ENCODE measurements around the gene ASGR2.

ASGR2 gene, protein sequence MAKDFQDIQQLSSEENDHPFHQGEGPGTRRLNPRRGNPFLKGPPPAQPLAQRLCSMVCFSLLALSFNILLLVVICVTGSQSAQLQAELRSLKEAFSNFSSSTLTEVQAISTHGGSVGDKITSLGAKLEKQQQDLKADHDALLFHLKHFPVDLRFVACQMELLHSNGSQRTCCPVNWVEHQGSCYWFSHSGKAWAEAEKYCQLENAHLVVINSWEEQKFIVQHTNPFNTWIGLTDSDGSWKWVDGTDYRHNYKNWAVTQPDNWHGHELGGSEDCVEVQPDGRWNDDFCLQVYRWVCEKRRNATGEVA

GRCh38 chr17:7114241-7114874 is at the start of gene ASGR2:
TSS of gene ASGR2 (minus strand) at chr17:7114822. CDS start at chr17:7114240, 582 bp downstream.
- TF ChIP-seq GATA3 (IDR thresholded peaks at IDR 0.05; ENCODE audit: low read depth, low read length), result no peak
- no peak for TF ChIP-seq GATA2 (IDR thresholded peaks at IDR 0.05; ENCODE audit: low read depth, low read length)

DNA sequence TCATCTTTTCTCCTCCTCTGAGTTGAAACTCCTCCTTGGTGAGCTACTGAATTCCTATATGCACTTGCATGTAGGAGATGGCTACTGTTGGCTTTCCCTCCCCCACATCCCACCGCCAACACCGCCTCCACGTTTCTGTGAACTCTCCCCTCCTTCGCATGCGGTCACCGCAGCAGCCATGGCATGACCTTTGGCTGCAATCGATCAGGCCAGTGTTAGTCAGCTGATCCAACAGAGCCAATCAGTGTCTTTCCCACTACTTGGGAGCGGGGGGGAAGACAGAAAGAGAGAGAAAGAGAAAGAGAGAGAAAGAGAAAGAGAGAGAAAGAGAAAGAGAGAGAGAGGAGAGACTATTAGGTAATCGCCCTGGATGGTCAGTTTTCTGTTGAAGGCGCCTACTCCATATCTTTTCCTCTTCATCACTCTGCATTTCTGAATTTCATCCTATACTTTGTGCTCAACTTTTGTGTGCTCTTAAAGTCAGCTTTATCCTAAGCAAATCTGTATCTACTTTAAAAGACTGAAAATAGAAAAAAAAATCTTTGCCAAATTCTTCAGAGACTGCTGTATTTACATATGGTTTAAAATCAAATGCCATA is 41.8 kb upstream of the ASGR2 start:
- TF ChIP-seq GATA3 (IDR thresholded peaks at IDR 0.05; ENCODE audit: low read depth, low read length) (no peak), GATA2 (IDR thresholded peaks at IDR 0.05; ENCODE audit: low read depth, low read length) (no peak)

DNA sequence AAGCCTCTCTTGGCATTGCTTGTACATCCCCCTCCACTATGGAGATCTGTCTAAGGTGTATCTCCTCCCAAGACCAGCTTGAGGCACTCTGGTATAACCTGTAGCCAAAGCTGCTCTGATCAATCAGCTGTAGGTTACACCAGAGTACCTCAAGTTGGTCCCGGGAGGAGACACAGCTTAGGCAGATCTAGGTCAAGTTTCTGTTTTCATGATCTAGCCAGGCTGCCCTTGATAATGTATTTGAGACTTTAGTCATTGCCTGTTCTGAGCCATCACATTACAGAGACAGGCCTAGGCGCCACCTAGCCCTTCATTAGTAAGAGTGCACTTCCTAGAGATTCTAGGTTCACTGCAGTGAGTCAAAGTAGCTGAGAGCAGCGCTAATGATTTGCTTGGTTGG is 33.1 kb upstream of the ASGR2 start:
- TF ChIP-seq GATA3 (IDR thresholded peaks at IDR 0.05; ENCODE audit: low read depth, low read length), result no peak
- TF ChIP-seq GATA2 (IDR thresholded peaks at IDR 0.05; ENCODE audit: low read depth, low read length), result no peak

DNA sequence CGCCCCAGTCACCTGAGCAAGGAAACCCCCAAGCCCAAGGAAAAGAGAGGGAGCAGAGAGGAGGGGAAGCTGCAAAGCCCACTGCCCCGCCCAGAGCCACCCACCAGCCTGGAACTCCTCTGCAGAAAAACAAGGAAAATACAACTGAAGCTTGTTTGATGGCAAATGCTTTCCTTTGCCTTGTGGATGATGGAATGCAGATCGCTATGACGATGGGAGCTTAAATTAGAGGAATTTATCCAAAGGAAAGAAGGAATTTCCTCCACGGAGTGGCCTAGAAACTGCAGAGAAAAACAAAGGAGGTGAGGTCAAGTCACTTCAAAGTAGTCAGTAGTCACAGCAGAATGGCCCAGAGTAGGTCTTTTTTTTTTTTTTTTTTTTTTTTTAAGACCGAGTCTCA is 31.5 kb upstream of the ASGR2 start:
- TF ChIP-seq GATA3 (IDR thresholded peaks at IDR 0.05; ENCODE audit: low read depth, low read length) (no peak), GATA2 (IDR thresholded peaks at IDR 0.05; ENCODE audit: low read depth, low read length) (no peak)

GRCh38 chr17:7144213-7144612 is 29.6 kb upstream of the ASGR2 start:
- TF ChIP-seq GATA3 (IDR thresholded peaks at IDR 0.05; ENCODE audit: low read depth, low read length) (no peak), GATA2 (IDR thresholded peaks at IDR 0.05; ENCODE audit: low read depth, low read length) (no peak)

DNA sequence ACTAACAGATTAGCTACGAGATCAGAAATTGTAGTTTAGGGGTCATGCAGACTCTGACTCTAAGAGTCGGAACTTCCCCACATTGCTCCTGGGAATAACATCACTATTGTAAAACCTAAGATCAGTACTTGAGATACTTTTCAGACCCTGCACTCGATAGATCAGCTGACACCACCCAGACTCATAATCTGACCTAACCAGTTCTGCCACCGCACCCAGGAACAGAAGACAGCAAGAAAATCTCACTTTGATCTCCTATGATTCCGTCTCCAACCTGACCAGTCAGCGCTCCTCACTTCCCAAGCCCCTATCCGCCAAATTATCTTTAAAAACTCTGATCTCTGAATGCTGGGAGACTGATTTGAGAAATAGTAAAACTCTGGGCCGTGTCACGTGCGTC is 27.2 kb upstream of the ASGR2 start:
- TF ChIP-seq GATA2 (IDR thresholded peaks at IDR 0.05; ENCODE audit: low read depth, low read length) (no peak), GATA3 (IDR thresholded peaks at IDR 0.05; ENCODE audit: low read depth, low read length) (no peak)

- TF ChIP-seq GATA3 (IDR thresholded peaks at IDR 0.05; ENCODE audit: low read depth, low read length) (no peak), GATA2 (IDR thresholded peaks at IDR 0.05; ENCODE audit: low read depth, low read length) (no peak)
Measured at GRCh38 chr17:7139400-7139799, 24.8 kb upstream of the ASGR2 start.

DNA sequence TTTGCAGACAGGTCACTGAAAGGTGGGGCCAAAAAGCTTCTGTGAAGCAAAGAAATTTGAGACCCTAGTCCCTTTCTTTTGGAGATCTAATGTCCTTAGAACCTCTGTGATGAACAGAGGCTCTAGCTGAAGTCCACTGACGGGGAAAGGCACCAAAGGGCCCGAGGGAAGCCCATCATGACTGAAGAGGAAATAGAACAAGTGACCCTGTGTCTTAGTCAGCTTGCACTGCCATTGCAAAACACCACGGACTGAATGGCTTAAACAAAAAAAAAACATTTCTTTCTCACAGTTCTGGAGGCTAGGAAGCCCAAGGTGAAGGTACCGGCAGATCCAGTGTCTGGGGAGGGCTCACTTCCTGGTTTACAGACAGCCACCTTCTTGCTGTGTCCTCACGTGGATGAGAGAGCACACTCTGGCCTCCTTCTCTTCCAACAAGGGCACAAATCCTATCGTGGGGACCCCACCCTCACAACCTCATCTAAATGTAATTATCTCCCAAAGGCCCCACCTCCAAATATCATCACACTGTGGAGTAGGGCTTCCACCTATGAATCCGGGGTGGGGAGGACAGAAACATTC is 24.3 kb upstream of the ASGR2 start:
- TF ChIP-seq GATA2 (IDR thresholded peaks at IDR 0.05; ENCODE audit: low read depth, low read length) (no peak), GATA3 (IDR thresholded peaks at IDR 0.05; ENCODE audit: low read depth, low read length) (no peak)

GRCh38 chr17:7137171-7137943 is 22.7 kb upstream of the ASGR2 start:
- TF ChIP-seq GATA3 (IDR thresholded peaks at IDR 0.05; ENCODE audit: low read depth, low read length) (no peak), GATA2 (IDR thresholded peaks at IDR 0.05; ENCODE audit: low read depth, low read length) (no peak)

GRCh38 chr17:7136266-7136877 is 21.8 kb upstream of the ASGR2 start:
- TF ChIP-seq GATA2 (IDR thresholded peaks at IDR 0.05; ENCODE audit: low read depth, low read length) (no peak), GATA3 (IDR thresholded peaks at IDR 0.05; ENCODE audit: low read depth, low read length) (no peak)

- TF ChIP-seq GATA2 (IDR thresholded peaks at IDR 0.05; ENCODE audit: low read depth, low read length), result no peak
- TF ChIP-seq GATA3 (IDR thresholded peaks at IDR 0.05; ENCODE audit: low read depth, low read length), result no peak
Measured at GRCh38 chr17:7133916-7134315, 19.3 kb upstream of the ASGR2 start.

DNA sequence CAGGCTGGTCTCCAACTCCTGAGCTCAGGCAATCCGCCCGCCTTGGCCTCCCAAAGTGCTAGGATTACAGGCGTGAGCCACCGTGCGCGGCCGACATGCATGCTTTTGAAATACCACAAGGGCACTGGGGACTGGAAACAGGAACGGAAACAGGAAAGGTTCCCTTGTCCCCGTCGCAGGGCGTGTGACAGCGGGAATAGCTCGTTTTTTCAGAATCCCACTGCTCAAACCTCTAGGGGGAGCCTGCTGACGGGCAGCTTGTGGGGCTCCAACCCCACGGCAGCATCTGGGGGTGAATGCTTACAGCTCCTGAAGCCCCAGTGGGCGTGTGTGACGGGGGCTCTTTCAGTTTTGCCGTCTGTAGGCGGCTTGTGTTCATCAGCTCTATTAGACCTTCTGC is 18.8 kb upstream of the ASGR2 start:
- TF ChIP-seq GATA3 (IDR thresholded peaks at IDR 0.05; ENCODE audit: low read depth, low read length) (no peak), GATA2 (IDR thresholded peaks at IDR 0.05; ENCODE audit: low read depth, low read length) (no peak)

- TF ChIP-seq GATA3 (IDR thresholded peaks at IDR 0.05; ENCODE audit: low read depth, low read length) (no peak), GATA2 (IDR thresholded peaks at IDR 0.05; ENCODE audit: low read depth, low read length) (no peak)
Measured at GRCh38 chr17:7132511-7133094, 18.0 kb upstream of the ASGR2 start.

Measured in SH-SY5Y (cell line).